ENCODE measurements around the gene PLA2G4E. TPM values are rescaled to one million over a fixed set of nuclear protein-coding genes. Genes with fewer than 3 reads are reported as not detected.

The PLA2G4E gene
- total RNA-seq, 1 donor from 2014 or later: not detected

DNA sequence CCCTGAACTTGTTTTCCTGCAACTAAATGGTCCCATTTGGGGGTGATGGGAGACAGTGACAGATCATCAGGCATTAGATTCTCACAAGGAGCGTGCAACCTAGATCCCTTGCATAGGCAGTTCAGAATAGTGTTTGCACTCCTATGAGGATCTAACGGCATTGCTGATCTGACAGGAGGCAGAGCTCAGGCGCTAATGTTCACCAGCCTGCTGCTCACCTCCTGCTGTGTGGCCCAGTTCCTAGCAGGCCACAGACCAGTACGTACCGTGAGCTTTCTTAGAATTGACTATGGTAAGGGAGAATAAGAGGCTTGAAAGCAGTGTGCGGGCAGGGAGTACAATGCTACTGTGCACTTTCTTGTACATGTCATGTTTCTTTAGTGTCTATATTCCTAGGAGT, 17.6 kb upstream of the PLA2G4E start:
- H3K4me3 ChIP-seq (ENCODE audit: low read depth, low read length): no peak overlapping the region
- TF ChIP-seq CTCF (conservative IDR thresholded peaks at IDR 0.05; ENCODE audit: low read depth, low read length): no peak
- DNase-seq (ENCODE audit: low read depth): no peak

DNA sequence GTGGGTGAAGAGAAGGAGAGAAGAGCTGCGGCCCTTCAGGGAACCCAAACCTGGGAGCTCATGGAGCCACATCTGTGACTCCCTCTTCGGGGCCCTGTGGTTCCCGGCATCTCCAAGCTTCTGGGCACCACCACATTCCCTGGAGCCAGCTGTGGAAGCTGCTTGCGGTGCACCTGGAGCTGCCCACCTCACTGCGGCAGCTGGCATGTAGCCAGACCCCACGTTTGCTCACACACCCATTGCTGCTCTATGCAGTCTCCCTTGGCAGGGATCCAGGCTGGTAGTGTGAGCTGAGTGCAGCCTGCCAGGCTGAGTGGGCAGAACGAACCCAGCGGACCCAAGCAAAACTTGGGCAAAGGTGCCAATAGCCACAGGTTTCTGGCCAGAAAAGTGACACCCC, 16.8 kb upstream of the PLA2G4E start:
- no peak for DNase-seq (ENCODE audit: low read depth)
- no peak for TF ChIP-seq CTCF (conservative IDR thresholded peaks at IDR 0.05; ENCODE audit: low read depth, low read length)
- H3K4me3 ChIP-seq (ENCODE audit: low read depth, low read length): no peak overlapping the region

DNA sequence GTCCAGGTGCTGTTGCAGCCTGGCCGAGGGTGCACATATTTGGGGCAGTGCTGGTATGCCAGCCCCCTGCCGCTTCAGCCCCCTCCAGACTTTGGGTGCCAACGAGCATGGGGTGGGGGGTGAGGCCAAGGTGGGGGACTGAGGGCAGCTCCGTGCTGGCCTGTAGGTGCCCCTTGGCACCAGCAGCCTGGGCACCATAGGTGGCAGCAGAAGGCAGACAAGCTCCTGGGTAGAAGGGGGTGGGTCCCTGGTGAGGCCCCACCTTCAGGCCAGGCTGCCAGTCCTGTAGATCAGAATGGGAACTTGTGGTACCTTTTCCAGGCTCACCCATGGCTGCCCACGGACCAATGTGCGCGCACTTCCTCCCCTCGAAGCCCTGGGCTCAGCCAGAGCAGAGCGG, 16.1 kb upstream of the PLA2G4E start:
- TF ChIP-seq CTCF (conservative IDR thresholded peaks at IDR 0.05; ENCODE audit: low read depth, low read length): no peak
- DNase-seq (ENCODE audit: low read depth): no peak
- no peak overlapping the region for H3K4me3 ChIP-seq (ENCODE audit: low read depth, low read length)

GRCh38 chr15:42036112-42036905, 15.5 kb upstream of the PLA2G4E start:
- no peak for DNase-seq (ENCODE audit: low read depth)

DNA sequence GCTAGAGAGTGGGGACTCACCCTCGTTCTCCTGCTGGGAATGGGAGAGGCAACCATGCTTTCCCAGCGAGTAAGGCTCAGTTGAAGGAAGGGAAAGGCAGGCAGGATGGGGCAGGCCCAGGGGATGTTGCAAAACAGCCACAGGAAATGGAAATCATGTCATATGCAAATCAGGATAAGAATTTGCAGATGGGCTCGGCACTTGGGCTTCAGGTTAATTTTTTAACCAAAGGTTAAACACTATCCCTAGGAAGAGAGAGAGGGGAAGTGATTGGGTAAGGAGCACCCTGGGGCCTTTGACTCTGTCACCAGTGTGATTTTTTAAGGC, 14.6 kb upstream of the PLA2G4E start:
- TF ChIP-seq CTCF (conservative IDR thresholded peaks at IDR 0.05; ENCODE audit: low read depth, low read length): no peak
- H3K4me3 ChIP-seq (ENCODE audit: low read depth, low read length): peak overlapping the region; percentile 34
- DNase-seq (ENCODE audit: low read depth): peak; percentile 43

More at GRCh38 chr15:42036112-42036905, 15.5 kb upstream of the PLA2G4E start:
- TF ChIP-seq CTCF (conservative IDR thresholded peaks at IDR 0.05; ENCODE audit: low read depth, low read length): no peak
- no peak overlapping the region for H3K4me3 ChIP-seq (ENCODE audit: low read depth, low read length)

GRCh38 chr15:42034628-42035434, 14.0 kb upstream of the PLA2G4E start:
- H3K4me3 ChIP-seq (ENCODE audit: low read depth, low read length): peak overlapping the region; percentile 34
- no peak for DNase-seq (ENCODE audit: low read depth)
- no peak for TF ChIP-seq CTCF (conservative IDR thresholded peaks at IDR 0.05; ENCODE audit: low read depth, low read length)

All from epithelial cell of proximal tubule (primary cell).